Brain microvascular endothelial cell (primary cell): ENCODE results near the gene SERGEF.

ENCODE experiments used
- DNase-seq: peaks from one replicate; pipeline ENCODE4 v3.0.0-alpha.2; 2020
- H3K27ac ChIP-seq: fragments of 250-450 bp; sonication (Bioruptor Pico); 2 replicates; pipeline ENCODE4 v1.5.1; 2020; ENCODE audit warnings: mild to moderate bottlenecking, moderate library complexity
- H3K27me3 ChIP-seq: fragments of 250-450 bp; sonication (Bioruptor Pico); replicated peaks from 2 replicates; pipeline ENCODE4 v1.5.1; 2020; ENCODE audit warnings: mild to moderate bottlenecking
- H3K36me3 ChIP-seq: fragments of 250-450 bp; sonication (Bioruptor Pico); replicated peaks from 2 replicates; pipeline ENCODE4 v1.5.1; 2020; ENCODE audit warnings: mild to moderate bottlenecking
- H3K4me3 ChIP-seq: 2 replicates; pipeline ENCODE4 v1.5.1; 2011; ENCODE audit warnings: low read depth, mild to moderate bottlenecking, control low read depth, low read length, moderate library complexity
- in situ Hi-C: cut with HindIII; loops from 2 replicates; pipeline ENCODE4 v1.10.0; 2017; ENCODE audit warnings: low sequenced_read_pairs, low pct_ligation_motif_present
- TF ChIP-seq, protein P1 (sequence below): IDR thresholded peaks from 2 replicates; pipeline ENCODE4 v1.5.1; 2011; ENCODE audit warnings: low read depth, mild to moderate bottlenecking, moderate library complexity, low read length, control low read depth, inconsistent platforms; ENCODE audit errors: missing control alignments

The SERGEF gene

DNA sequence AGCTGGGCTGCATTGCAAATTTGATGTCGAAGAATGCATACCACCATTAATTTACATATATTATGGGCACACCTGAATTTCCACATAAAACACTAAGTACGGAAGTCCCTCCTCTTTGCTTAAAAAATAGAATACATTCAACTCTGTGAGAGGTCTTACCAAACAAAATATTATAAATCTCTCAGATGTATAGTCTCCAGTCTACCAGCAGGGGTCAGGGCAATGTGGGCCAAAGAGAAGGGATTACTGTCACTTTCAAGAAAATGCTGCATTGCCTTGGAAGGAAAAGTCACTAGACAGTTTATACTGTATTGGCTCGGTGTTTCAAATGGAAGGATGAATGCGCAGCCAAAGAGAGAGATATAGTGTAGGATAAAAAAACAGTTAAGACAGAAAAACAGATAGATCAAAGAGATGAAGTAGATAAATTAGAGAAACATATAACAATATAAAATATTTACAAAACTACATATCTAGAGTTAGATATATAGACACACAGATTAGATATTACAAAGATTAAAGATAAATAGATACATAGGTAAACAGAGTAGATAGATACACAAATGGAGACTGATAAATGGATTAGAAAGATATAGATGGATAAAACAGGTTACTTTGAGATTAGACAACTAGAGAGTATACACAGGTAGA lies 20.9 kb downstream of the SERGEF start:
- in situ Hi-C loops, result loop anchor here (25.0 kb wide), 1 partner anchor 255 kb away; the partner anchor contains the start of gene KCNC1
- no peak for DNase-seq
- Histone ChIP-seq H3K36me3 (no peaks in the 10 kb centered on the region), H3K27ac (no peak overlapping the region), H3K27me3 (no peaks in the 10 kb centered on the region), H3K4me3 (no peak overlapping the region)
- TF ChIP-seq, protein P1, sequence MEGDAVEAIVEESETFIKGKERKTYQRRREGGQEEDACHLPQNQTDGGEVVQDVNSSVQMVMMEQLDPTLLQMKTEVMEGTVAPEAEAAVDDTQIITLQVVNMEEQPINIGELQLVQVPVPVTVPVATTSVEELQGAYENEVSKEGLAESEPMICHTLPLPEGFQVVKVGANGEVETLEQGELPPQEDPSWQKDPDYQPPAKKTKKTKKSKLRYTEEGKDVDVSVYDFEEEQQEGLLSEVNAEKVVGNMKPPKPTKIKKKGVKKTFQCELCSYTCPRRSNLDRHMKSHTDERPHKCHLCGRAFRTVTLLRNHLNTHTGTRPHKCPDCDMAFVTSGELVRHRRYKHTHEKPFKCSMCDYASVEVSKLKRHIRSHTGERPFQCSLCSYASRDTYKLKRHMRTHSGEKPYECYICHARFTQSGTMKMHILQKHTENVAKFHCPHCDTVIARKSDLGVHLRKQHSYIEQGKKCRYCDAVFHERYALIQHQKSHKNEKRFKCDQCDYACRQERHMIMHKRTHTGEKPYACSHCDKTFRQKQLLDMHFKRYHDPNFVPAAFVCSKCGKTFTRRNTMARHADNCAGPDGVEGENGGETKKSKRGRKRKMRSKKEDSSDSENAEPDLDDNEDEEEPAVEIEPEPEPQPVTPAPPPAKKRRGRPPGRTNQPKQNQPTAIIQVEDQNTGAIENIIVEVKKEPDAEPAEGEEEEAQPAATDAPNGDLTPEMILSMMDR, result peak; percentile 91

DNA sequence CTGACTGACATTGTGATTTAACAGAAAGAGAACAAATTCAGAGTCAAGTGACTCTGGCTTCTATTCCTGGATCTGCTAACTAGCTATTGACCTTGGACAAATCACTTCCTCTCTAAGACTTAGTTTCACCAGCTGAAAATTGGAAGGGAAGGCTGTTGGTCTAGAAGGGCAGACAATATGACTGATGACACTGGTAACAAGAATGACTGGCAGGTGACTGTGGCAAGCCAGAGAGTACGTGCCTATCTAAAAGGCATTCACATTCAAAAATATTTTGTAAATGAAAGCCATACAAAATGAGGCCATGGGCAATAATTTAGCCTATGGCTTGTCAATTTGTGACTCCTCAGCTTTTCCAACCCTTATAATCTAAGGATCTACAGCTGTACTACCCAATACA lies 23.5 kb downstream of the SERGEF start:
- no peaks in the 10 kb centered on the region for H3K36me3 ChIP-seq
- no peak overlapping the region for H3K4me3 ChIP-seq
- TF ChIP-seq, protein P1, result no peak
- H3K27ac ChIP-seq, result no peak overlapping the region
- H3K27me3 ChIP-seq, result no peaks in the 10 kb centered on the region
- DNase-seq, result no peak
- in situ Hi-C loops, result loop anchor here (25.0 kb wide), 1 partner anchor 252 kb away; the partner anchor contains the start of gene KCNC1

- no peaks in the 10 kb centered on the region for H3K27me3 ChIP-seq
- DNase-seq, result no peak
- no peaks in the 10 kb centered on the region for H3K36me3 ChIP-seq
- H3K4me3 ChIP-seq, result no peak overlapping the region
- H3K27ac ChIP-seq, result no peak overlapping the region
- TF ChIP-seq, protein P1, result no peak
- in situ Hi-C loops, result loop anchor here (25.0 kb wide), 1 partner anchor 251 kb away; the partner anchor contains the start of gene KCNC1
Observed at GRCh38 chr11:17988465-17988864, 24.4 kb downstream of the SERGEF start.

DNA sequence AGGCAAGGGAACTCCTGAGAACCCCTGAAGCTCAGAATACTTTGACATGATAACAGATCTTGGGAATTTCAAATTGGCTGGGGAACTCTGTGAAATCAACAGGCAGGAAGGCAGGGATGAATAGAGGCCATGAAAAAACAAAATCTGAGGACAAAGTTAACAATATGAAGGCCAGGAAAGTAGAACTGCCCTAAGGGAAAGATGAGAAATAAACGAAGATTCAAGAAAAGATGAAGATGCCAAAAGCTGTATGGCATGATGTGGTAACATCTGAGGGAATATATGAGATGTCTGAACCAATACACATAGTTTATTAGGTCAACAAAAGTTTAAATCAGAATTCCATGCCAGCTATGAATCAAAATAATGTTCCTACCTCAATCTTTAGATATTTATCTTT lies 25.0 kb downstream of the SERGEF start:
- DNase-seq, result no peak
- in situ Hi-C loops, result loop anchor here (25.0 kb wide), 1 partner anchor 251 kb away; the partner anchor contains the start of gene KCNC1
- TF ChIP-seq, protein P1, result no peak
- Histone ChIP-seq H3K4me3 (no peak overlapping the region), H3K27ac (no peak overlapping the region), H3K27me3 (no peaks in the 10 kb centered on the region), H3K36me3 (no peaks in the 10 kb centered on the region)

DNA sequence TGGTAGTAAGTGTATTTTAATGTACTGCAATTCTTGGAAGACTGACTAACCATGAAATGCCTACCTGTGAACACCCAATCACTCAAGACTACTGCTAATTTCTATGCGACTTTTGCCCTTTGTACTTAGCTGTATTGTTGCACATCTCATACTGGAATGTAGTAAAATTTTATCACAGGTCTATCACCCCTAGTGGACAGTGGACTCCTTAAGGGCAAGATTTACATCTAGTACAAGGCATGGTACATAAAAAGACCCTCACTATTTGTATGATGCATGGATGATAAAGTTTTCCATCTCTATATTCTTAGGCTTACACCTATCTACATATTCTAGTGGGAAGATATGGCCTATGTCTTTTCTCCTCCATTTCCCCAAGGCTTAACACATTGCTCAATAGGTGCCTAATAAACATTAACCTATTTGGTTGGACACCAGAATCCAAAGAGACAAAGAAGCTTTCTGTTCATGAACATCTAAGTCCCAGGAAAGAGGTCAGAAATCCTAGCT lies 26.1 kb downstream of the SERGEF start:
- no peaks in the 10 kb centered on the region for H3K36me3 ChIP-seq
- H3K27ac ChIP-seq, result no peak overlapping the region
- H3K27me3 ChIP-seq, result no peaks in the 10 kb centered on the region
- TF ChIP-seq, protein P1, result peak; percentile 24
- in situ Hi-C loops, result loop anchor here (25.0 kb wide), 1 partner anchor 249 kb away; the partner anchor contains the start of gene KCNC1
- H3K4me3 ChIP-seq, result no peak overlapping the region
- no peak for DNase-seq
